Stimulated activated CD8-positive, alpha-beta memory T cell treated with anti-CD3 and anti-CD28 coated beads, Interleukin-7, amount 100 ng/mL, for 4 hours (primary cell): Measurements from ENCODE around the gene CARTPT.

ENCODE experiments used
- DNase-seq, 2 donors: peaks; one replicate each; pipeline ENCODE4 v3.0.0-alpha.2; 2020; ENCODE audit warnings: low read depth in 2 of 2

Gene CARTPT

GRCh38 chr5:71737931-71738539, 19.0 kb downstream of the CARTPT start:
- DNase-seq = no peak

GRCh38 chr5:71738662-71739361, 19.7 kb downstream of the CARTPT start:
- DNase-seq = no peak

GRCh38 chr5:71740015-71740753, 21.1 kb downstream of the CARTPT start:
- no peak for DNase-seq

GRCh38 chr5:71743155-71743554, 24.1 kb downstream of the CARTPT start:
- DNase-seq = no peak

GRCh38 chr5:71744009-71744790, 25.1 kb downstream of the CARTPT start:
- DNase-seq = no peak

GRCh38 chr5:71747182-71747581, 28.1 kb downstream of the CARTPT start:
- no peak for DNase-seq

GRCh38 chr5:71748360-71748759, 29.3 kb downstream of the CARTPT start:
- DNase-seq = no peak

GRCh38 chr5:71751422-71751821, 32.3 kb downstream of the CARTPT start:
- DNase-seq = no peak

- no peak for DNase-seq
These were observed 33.5 kb downstream of the CARTPT start for GRCh38 chr5:71752441-71753190.

GRCh38 chr5:71757590-71758543, 38.8 kb downstream of the CARTPT start:
- no peak for DNase-seq

- DNase-seq = no peak
These were observed 43.8 kb downstream of the CARTPT start for GRCh38 chr5:71762826-71763225.

- DNase-seq = no peak
These were observed 48.6 kb downstream of the CARTPT start for GRCh38 chr5:71767661-71768060.

- DNase-seq = no peak
These were observed 50.2 kb downstream of the CARTPT start for GRCh38 chr5:71769287-71769686.

- no peak for DNase-seq
These were observed 51.3 kb downstream of the CARTPT start for GRCh38 chr5:71770381-71770780.
